Caco-2 (cell line): ENCODE results near the gene SCG2. TPM values are rescaled to one million over a fixed set of nuclear protein-coding genes. Genes with fewer than 3 reads are reported as not detected.
"Not testable (repeated sequence)": the region's sequence is repeated elsewhere in the genome, so short reads cannot be mapped to it uniquely, and the experiment has no call there.

ENCODE experiments used
- BruUV-seq: library from RNA; stranded (reverse); fragments of 400-500 nt; replicated peaks from 2 replicates; lab custom pipeline; 2021; lab: Mats Ljungman, UMichigan
- CTCF ChIA-PET: fragments of 300-600 bp; sonication (Branson Sonifier 250); formaldehyde crosslinking; loops from one replicate; lab custom pipeline; 2022; ENCODE audit warnings: antibody characterized with exemption; lab: Charles Lee
- POLR2A ChIA-PET: fragments of 300-600 bp; sonication (Branson Sonifier 250); formaldehyde crosslinking; loops from one replicate; lab custom pipeline; 2022; ENCODE audit warnings: antibody characterized with exemption; lab: Charles Lee
- DNase-seq, 2 experiments: peaks; one replicate each; pipeline versions ENCODE4 v3.0.0 to v3.0.0-alpha.2; 2020 to 2022
- H3K27me3 ChIP-seq: replicated peaks from 2 replicates; pipeline ENCODE4 v1.6.0; 2011; ENCODE audit warnings: low read length; ENCODE audit not compliant: control insufficient read depth, insufficient read depth
- H3K36me3 ChIP-seq: 2 replicates; pipeline ENCODE4 v1.5.1; 2011; ENCODE audit warnings: low read length; ENCODE audit not compliant: control insufficient read depth, insufficient read depth
- H3K4me1 ChIP-seq: fragments of 250-450 bp; sonication (Bioruptor Pico); 2 replicates; pipeline ENCODE4 v1.5.1; 2020; ENCODE audit warnings: mild to moderate bottlenecking
- H3K4me3 ChIP-seq: 2 replicates; pipeline ENCODE4 v1.5.1; 2011; ENCODE audit warnings: low read depth, mild to moderate bottlenecking, control low read depth, low read length
- H3K9me3 ChIP-seq: fragments of 250-450 bp; sonication (Bioruptor Pico); 2 replicates; pipeline ENCODE4 v1.5.1; 2020; ENCODE audit warnings: mild to moderate bottlenecking, moderate library complexity
- H3K27ac Mint-ChIP-seq: one replicate; pipeline ENCODE4 v1.8.0; 2022; ENCODE audit warnings: mixed read lengths; ENCODE audit not compliant: unreplicated experiment
- H3K27me3 Mint-ChIP-seq: one replicate; pipeline ENCODE4 v1.8.0; 2022; ENCODE audit warnings: mixed read lengths; ENCODE audit not compliant: insufficient read depth, unreplicated experiment
- H3K36me3 Mint-ChIP-seq: one replicate; pipeline ENCODE4 v1.8.0; 2022; ENCODE audit warnings: mild to moderate bottlenecking, mixed read lengths; ENCODE audit not compliant: insufficient read depth, unreplicated experiment
- H3K4me1 Mint-ChIP-seq: one replicate; pipeline ENCODE4 v1.8.0; 2022; ENCODE audit warnings: low read depth, mixed read lengths; ENCODE audit not compliant: unreplicated experiment
- H3K4me3 Mint-ChIP-seq: one replicate; pipeline ENCODE4 v1.8.0; 2022; ENCODE audit warnings: mild to moderate bottlenecking, moderate library complexity, mixed read lengths; ENCODE audit not compliant: unreplicated experiment
- H3K9me3 Mint-ChIP-seq: one replicate; pipeline ENCODE4 v1.8.0; 2022; ENCODE audit warnings: mixed read lengths; ENCODE audit not compliant: unreplicated experiment
- CTCF ChIP-seq, 2 experiments: fragments of 200-600 bp in 1 of 2; IDR thresholded peaks; 1 replicate in 1 of 2; 2 replicates in 1 of 2; pipeline versions ENCODE4 v1.5.1 to v1.8.0; 2011 to 2022; ENCODE audit warnings: antibody characterized with exemption in 1 of 2, control low read depth in 1 of 2, inconsistent platforms in 1 of 2, low read depth in 1 of 2, low read length in 1 of 2, mild to moderate bottlenecking in 1 of 2, moderate library complexity in 1 of 2; ENCODE audit not compliant: insufficient read depth in 1 of 2, severe bottlenecking in 1 of 2, unreplicated experiment in 1 of 2
- intact Hi-C: fragments of 100-400 bp; cut with micrococcal nuclease; formaldehyde crosslinking; loops from one replicate; pipeline ENCODE4 v1.10.0; 2022; ENCODE audit not compliant: unreplicated experiment
- total RNA-seq: library from RNA; stranded (reverse); gene quantifications from 2 replicates; pipeline ENCODE4 v1.2.3, GENCODE V29; 2022

SCG2 gene
- total RNA-seq, 1 experiment from 2014 or later, result 0.41 TPM

GRCh38 chr2:223594831-223595230, 7.3 kb downstream of the SCG2 start:
- Mint-ChIP-seq H3K27ac (no peak overlapping the region), H3K9me3 (no peaks in the 10 kb centered on the region), H3K4me1 (no peaks in the 10 kb centered on the region), H3K27me3 (peaks cover 16% of the 10 kb centered on the region), H3K4me3 (no peak overlapping the region), H3K36me3 (no peaks in the 10 kb centered on the region)
- no peak for DNase-seq
- Histone ChIP-seq H3K4me1 (no peaks in the 10 kb centered on the region), H3K27me3 (no peaks in the 10 kb centered on the region), H3K4me3 (no peak overlapping the region), H3K36me3 (no peaks in the 10 kb centered on the region), H3K9me3 (no peaks in the 10 kb centered on the region)
- intact Hi-C loops, result no loop called here
- no peak for TF ChIP-seq CTCF (IDR thresholded peaks at IDR 0.05; ENCODE audit: insufficient read depth in 1 of 2, low read depth in 1 of 2, low read length in 1 of 2, severe bottlenecking in 1 of 2, unreplicated experiment in 1 of 2)
- POLR2A ChIA-PET, result no interaction called here
- BruUV-seq, result no TSS peak
- CTCF ChIA-PET, result no interaction called here

- no peak overlapping the region for H3K27ac Mint-ChIP-seq
- no peaks in the 10 kb centered on the region for H3K9me3 ChIP-seq
- H3K27me3 Mint-ChIP-seq, result peaks cover 13% of the 10 kb centered on the region
- TF ChIP-seq CTCF (IDR thresholded peaks at IDR 0.05; ENCODE audit: insufficient read depth in 1 of 2, low read depth in 1 of 2, low read length in 1 of 2, severe bottlenecking in 1 of 2, unreplicated experiment in 1 of 2), result no peak
- H3K9me3 Mint-ChIP-seq, result no peaks in the 10 kb centered on the region
- no peaks in the 10 kb centered on the region for H3K36me3 Mint-ChIP-seq
- no peak overlapping the region for H3K4me3 Mint-ChIP-seq
- H3K36me3 ChIP-seq, result no peaks in the 10 kb centered on the region
- no peak overlapping the region for H3K4me3 ChIP-seq
- intact Hi-C loops, result no loop called here
- no peak for DNase-seq
- ChIA-PET CTCF (no interaction called here), POLR2A (no interaction called here)
- no peaks in the 10 kb centered on the region for H3K4me1 Mint-ChIP-seq
- H3K4me1 ChIP-seq, result no peaks in the 10 kb centered on the region
- BruUV-seq, result no TSS peak
- H3K27me3 ChIP-seq, result no peaks in the 10 kb centered on the region
These were observed 7.9 kb downstream of the SCG2 start for GRCh38 chr2:223594259-223594658.

GRCh38 chr2:223592689-223593088, 9.5 kb downstream of the SCG2 start:
- H3K4me3 ChIP-seq, H3K9me3 Mint-ChIP-seq, H3K4me3 Mint-ChIP-seq, POLR2A ChIA-PET, H3K27me3 Mint-ChIP-seq, BruUV-seq, H3K36me3 ChIP-seq, CTCF ChIA-PET, H3K36me3 Mint-ChIP-seq, DNase-seq, H3K9me3 ChIP-seq, H3K27me3 ChIP-seq, H3K27ac Mint-ChIP-seq, H3K4me1 ChIP-seq, intact Hi-C loops, H3K4me1 Mint-ChIP-seq: not testable (repeated sequence)

- Histone ChIP-seq H3K9me3 (no peaks in the 10 kb centered on the region), H3K27me3 (no peaks in the 10 kb centered on the region), H3K36me3 (no peaks in the 10 kb centered on the region), H3K4me3 (no peak overlapping the region), H3K4me1 (no peaks in the 10 kb centered on the region)
- no TSS peak for BruUV-seq
- H3K9me3 Mint-ChIP-seq, result no peaks in the 10 kb centered on the region
- no peak for DNase-seq
- TF ChIP-seq CTCF (IDR thresholded peaks at IDR 0.05; ENCODE audit: insufficient read depth in 1 of 2, low read depth in 1 of 2, low read length in 1 of 2, severe bottlenecking in 1 of 2, unreplicated experiment in 1 of 2), result no peak
- H3K27me3 Mint-ChIP-seq, result no peaks in the 10 kb centered on the region
- H3K36me3 Mint-ChIP-seq, result no peaks in the 10 kb centered on the region
- no peaks in the 10 kb centered on the region for H3K4me1 Mint-ChIP-seq
- no peak overlapping the region for H3K27ac Mint-ChIP-seq
- intact Hi-C loops, result no loop called here
- no peak overlapping the region for H3K4me3 Mint-ChIP-seq
- ChIA-PET CTCF (no interaction called here), POLR2A (no interaction called here)
These were observed 10.6 kb downstream of the SCG2 start for GRCh38 chr2:223591596-223591995.
